Measurements from ENCODE around the gene DCLK3. TPM values are rescaled to one million over a fixed set of nuclear protein-coding genes. Genes with fewer than 3 reads are reported as not detected.

Gene DCLK3
- total and polyA plus RNA-seq, 2 of the 8 experiments (the other 6 are each of a cell fraction or from before 2014, with no cell fraction given), result 0.27 to 0.63 TPM

- no peaks in the 10 kb centered on the region for H3K4me1 ChIP-seq (replicated peaks in 1 of 4; ENCODE audit: control insufficient read depth in 3 of 4, insufficient read depth in 4 of 4, low read length in 3 of 4)
- no peak overlapping the region for H3K14ac ChIP-seq (ENCODE audit: insufficient read length)
- H3K79me1 ChIP-seq (ENCODE audit: low read depth, low read length), result no peaks in the 10 kb centered on the region
- no peak overlapping the region for H3K4me3 ChIP-seq (ENCODE audit: extremely low read depth in 1 of 4, insufficient read depth in 2 of 4, low read depth in 3 of 4, low read length in 4 of 4)
- no peak overlapping the region for H4K5ac ChIP-seq (ENCODE audit: insufficient read length, low read depth, low read length)
- H3K36me3 ChIP-seq (ENCODE audit: control insufficient read depth in 2 of 4, insufficient read depth in 4 of 4, low read length in 3 of 4), result no peaks in the 10 kb centered on the region
- no peak overlapping the region for H3K9ac ChIP-seq (replicated peaks in 1 of 4; ENCODE audit: extremely low read depth in 1 of 4, low read depth in 3 of 4, low read length in 3 of 4)
- no peak overlapping the region for H4K8ac ChIP-seq (ENCODE audit: extremely low read depth, insufficient read depth, low read length)
- no peaks in the 10 kb centered on the region for H3K27me3 ChIP-seq (replicated peaks in 1 of 4; ENCODE audit: control insufficient read depth in 3 of 4, extremely low read depth in 1 of 4, insufficient read depth in 3 of 4, low read length in 3 of 4)
- H2BK15ac ChIP-seq (ENCODE audit: low read length), result no peak overlapping the region
- no peak for FAIRE-seq
- ChIA-PET POLR2A (ENCODE audit: partially characterized antibody) (no interaction called here), CTCF (ENCODE audit: partially characterized antibody) (interaction anchor here (0.7 to 3.4 kb wide), 9 partner anchors 8 to 225 kb away, joined by 3 to 14 read pairs (median 4); no protein-coding TSS in a partner anchor)
- no peaks in the 10 kb centered on the region for H3K79me2 ChIP-seq (ENCODE audit: control insufficient read depth in 1 of 2, insufficient read depth in 2 of 2, low read length in 2 of 2)
- H3K23me2 ChIP-seq (ENCODE audit: low read depth, low read length), result no peaks in the 10 kb centered on the region; the same call in 1 of the 2 replicates
- H3K18ac ChIP-seq (ENCODE audit: extremely low read depth, low read length), result no peak overlapping the region
- no peaks in the 10 kb centered on the region for H4K20me1 ChIP-seq (replicated peaks in 1 of 2; ENCODE audit: control insufficient read depth in 1 of 2, insufficient read depth in 2 of 2, low read length in 2 of 2)
- TF ChIP-seq RAD21 (IDR thresholded peaks at IDR 0.05 in 1 of 2, conservative IDR thresholded peaks at IDR 0.05 in 1 of 2; ENCODE audit: low read depth in 2 of 2, low read length in 2 of 2) (no peak), TCF12 (IDR thresholded peaks at IDR 0.05; ENCODE audit: low read depth, low read length) (no peak), EGR1 (IDR thresholded peaks at IDR 0.05; ENCODE audit: borderline replicate concordance, low read depth, low read length) (no peak), SUZ12 (IDR thresholded peaks at IDR 0.05; ENCODE audit: low read length) (no peak), ATF3 (IDR thresholded peaks at IDR 0.05; ENCODE audit: insufficient read depth, low read depth, low read length) (no peak)
- H3K4me2 ChIP-seq (ENCODE audit: insufficient read depth in 1 of 2, low read depth in 2 of 2, low read length in 2 of 2), result no peak overlapping the region
- H2AK5ac ChIP-seq (ENCODE audit: low read depth, low read length), result no peak overlapping the region
- no peak for DNase-seq (ENCODE audit: low read depth in 1 of 2, low spot score in 2 of 2)
- no peak overlapping the region for H4K91ac ChIP-seq (replicated peaks; ENCODE audit: insufficient read length, low read length)
- H2AFZ ChIP-seq (ENCODE audit: low read length), result no peak overlapping the region
- WGBS, 2 experiments (ENCODE audit: extremely low coverage in 1 of 2, insufficient coverage in 1 of 2, insufficient read length in 1 of 2, insufficient replicate concordance in 2 of 2, low coverage in 1 of 2, low lambda C conversion rate in 2 of 2, missing lambda C conversion rate in 1 of 2), result 90% methylated on average over 1 of the region's 1 CpG; no CpG with 5 or more reads in 1 of the 2 experiments
- H3K4ac ChIP-seq (replicated peaks; ENCODE audit: insufficient read length, low read depth, low read length), result no peak overlapping the region
- no peak overlapping the region for H3K56ac ChIP-seq (replicated peaks; ENCODE audit: insufficient read length, low read depth, low read length)
- no peaks in the 10 kb centered on the region for H3K9me3 ChIP-seq (ENCODE audit: insufficient read depth in 2 of 2, low read depth in 1 of 2, low read length in 1 of 2)
- no peak overlapping the region for H2BK20ac ChIP-seq (ENCODE audit: low read length)
- no peak overlapping the region for H3K27ac ChIP-seq (ENCODE audit: low read depth, low read length)
- H2BK120ac ChIP-seq (replicated peaks; ENCODE audit: low read depth, low read length), result no peak overlapping the region
- H2BK5ac ChIP-seq (ENCODE audit: low read depth, low read length), result no peak overlapping the region
- no peak overlapping the region for H3K23ac ChIP-seq (ENCODE audit: insufficient read length)
- H2BK12ac ChIP-seq (ENCODE audit: low read depth, low read length), result no peak overlapping the region
Measured at GRCh38 chr3:36733723-36734122, 30.6 kb downstream of the DCLK3 start.
